ENCODE results near the gene NUP214. TPM values are rescaled to one million over a fixed set of nuclear protein-coding genes. Genes with fewer than 3 reads are reported as not detected.
"Not testable (repeated sequence)": the region's sequence is repeated elsewhere in the genome, so short reads cannot be mapped to it uniquely, and the experiment has no call there.

The NUP214 gene
- total RNA-seq, 2 experiments from 2014 or later, result 40.2 to 41.1 TPM

GRCh38 chr9:131266266-131267229 is 141.2 kb downstream of the NUP214 start:
- CTCF ChIA-PET, result interaction anchor here (1.0 to 2.3 kb wide), 5 partner anchors 10 to 86 kb away, joined by 3 to 12 read pairs (median 4); no protein-coding TSS in a partner anchor
- H3K4me1 Mint-ChIP-seq (ENCODE audit: low read depth), result peaks cover 77% of the 10 kb centered on the region
- intact Hi-C loops (cut with micrococcal nuclease), result loop anchor here (1.0 to 5.0 kb wide), 4 partner anchors 8 to 1866 kb away; partner anchors contain the start of gene SETX
- peak; percentile 80 for DNase-seq
- H3K27ac Mint-ChIP-seq, result peak overlapping the region; percentile 99
- no peaks in the 10 kb centered on the region for H3K27me3 Mint-ChIP-seq (ENCODE audit: low read depth)
- H3K36me3 Mint-ChIP-seq (ENCODE audit: low read depth), result peaks cover 24% of the 10 kb centered on the region
- peak overlapping the region; percentile 76 for H3K4me3 Mint-ChIP-seq
- H3K9me3 Mint-ChIP-seq, result no peaks in the 10 kb centered on the region

GRCh38 chr9:131270171-131271015 is 145.0 kb downstream of the NUP214 start:
- no peaks in the 10 kb centered on the region for H3K9me3 Mint-ChIP-seq
- peaks cover 56% of the 10 kb centered on the region for H3K4me1 Mint-ChIP-seq (ENCODE audit: low read depth)
- peak overlapping the region; percentile 96 for H3K4me3 Mint-ChIP-seq
- peaks cover 39% of the 10 kb centered on the region for H3K36me3 Mint-ChIP-seq (ENCODE audit: low read depth)
- no peaks in the 10 kb centered on the region for H3K27me3 Mint-ChIP-seq (ENCODE audit: low read depth)
- CTCF ChIA-PET, result interaction anchor here (0.7 to 2.3 kb wide), 7 partner anchors 14 to 104 kb away, joined by 3 to 12 read pairs (median 4); no protein-coding TSS in a partner anchor
- H3K27ac Mint-ChIP-seq, result peak overlapping the region; percentile 99
- intact Hi-C loops (cut with micrococcal nuclease), result loop anchor here (1.0 to 10.0 kb wide), 7 partner anchors 14 to 1436 kb away; partner anchors contain the start of genes C9orf78, NUP214 and USP20
- peak; percentile 81 for DNase-seq

GRCh38 chr9:131271016-131271273 is 145.6 kb downstream of the NUP214 start:
- H3K36me3 Mint-ChIP-seq (ENCODE audit: low read depth), result peaks cover 44% of the 10 kb centered on the region
- intact Hi-C loops (cut with micrococcal nuclease), result loop anchor here (2.0 to 10.0 kb wide), 6 partner anchors 126 to 1436 kb away; partner anchors contain the start of genes C9orf78, NUP214 and USP20
- H3K4me3 Mint-ChIP-seq, result peak overlapping the region; percentile 96
- not testable (repeated sequence) for H3K9me3 Mint-ChIP-seq; H3K27me3 Mint-ChIP-seq (ENCODE audit: low read depth); DNase-seq
- CTCF ChIA-PET, result interaction anchor here (0.7 to 2.3 kb wide), 5 partner anchors 15 to 104 kb away, joined by 4 to 12 read pairs (median 4); no protein-coding TSS in a partner anchor
- H3K4me1 Mint-ChIP-seq (ENCODE audit: low read depth), result peaks cover 50% of the 10 kb centered on the region
- H3K27ac Mint-ChIP-seq, result peak overlapping the region; percentile 99

- Mint-ChIP-seq H3K9me3 (no peaks in the 10 kb centered on the region), H3K36me3 (ENCODE audit: low read depth) (peaks cover 45% of the 10 kb centered on the region), H3K27ac (peak overlapping the region; percentile 99), H3K4me3 (peak overlapping the region; percentile 96), H3K27me3 (ENCODE audit: low read depth) (no peaks in the 10 kb centered on the region), H3K4me1 (ENCODE audit: low read depth) (peaks cover 45% of the 10 kb centered on the region)
- intact Hi-C loops (cut with micrococcal nuclease), result loop anchor here (2.0 to 10.0 kb wide), 6 partner anchors 126 to 1437 kb away; partner anchors contain the start of genes C9orf78, NUP214 and USP20
- peak; percentile 52 for DNase-seq
- CTCF ChIA-PET, result interaction anchor here (1.1 to 2.3 kb wide), 3 partner anchors 15 to 93 kb away, joined by 4 to 12 read pairs (median 10); no protein-coding TSS in a partner anchor
Observed at GRCh38 chr9:131271506-131271931, 146.1 kb downstream of the NUP214 start.

GRCh38 chr9:131272212-131272611 is 146.8 kb downstream of the NUP214 start:
- intact Hi-C loops (cut with micrococcal nuclease), result loop anchor here (5.0 to 10.0 kb wide), 5 partner anchors 125 to 1437 kb away; partner anchors contain the start of genes C9orf78 and USP20
- Mint-ChIP-seq H3K4me3 (peak overlapping the region; percentile 96), H3K36me3 (ENCODE audit: low read depth) (peaks cover 45% of the 10 kb centered on the region), H3K27me3 (ENCODE audit: low read depth) (no peaks in the 10 kb centered on the region), H3K4me1 (ENCODE audit: low read depth) (peaks cover 38% of the 10 kb centered on the region), H3K9me3 (no peaks in the 10 kb centered on the region), H3K27ac (peak overlapping the region; percentile 99)
- DNase-seq, result no peak
- CTCF ChIA-PET, result interaction anchor here (0.8 to 2.3 kb wide), 3 partner anchors 16 to 64 kb away, joined by 3 to 10 read pairs (median 4); no protein-coding TSS in a partner anchor

GRCh38 chr9:131273146-131273855 is 147.9 kb downstream of the NUP214 start:
- CTCF ChIA-PET, result interaction anchor here (1.0 to 2.3 kb wide), 3 partner anchors 9 to 59 kb away, joined by 3 to 10 read pairs (median 4); no protein-coding TSS in a partner anchor
- intact Hi-C loops (cut with micrococcal nuclease), result loop anchor here (5.0 to 10.0 kb wide), 5 partner anchors 124 to 1438 kb away; partner anchors contain the start of genes C9orf78 and USP20
- Mint-ChIP-seq H3K27me3 (ENCODE audit: low read depth) (no peaks in the 10 kb centered on the region), H3K9me3 (no peaks in the 10 kb centered on the region), H3K4me1 (ENCODE audit: low read depth) (peaks cover 34% of the 10 kb centered on the region), H3K36me3 (ENCODE audit: low read depth) (peaks cover 45% of the 10 kb centered on the region), H3K27ac (peak overlapping the region; percentile 99), H3K4me3 (peak overlapping the region; percentile 96)
- DNase-seq, result peak; percentile 43

GRCh38 chr9:131273856-131274673 is 148.7 kb downstream of the NUP214 start:
- H3K27me3 Mint-ChIP-seq (ENCODE audit: low read depth), result no peaks in the 10 kb centered on the region
- DNase-seq, result peak; percentile 57
- H3K27ac Mint-ChIP-seq, result peak overlapping the region; percentile 99
- H3K4me3 Mint-ChIP-seq, result peak overlapping the region; percentile 96
- peaks cover 38% of the 10 kb centered on the region for H3K4me1 Mint-ChIP-seq (ENCODE audit: low read depth)
- CTCF ChIA-PET, result interaction anchor here (0.6 to 1.7 kb wide), 10 partner anchors 10 to 94 kb away, joined by 3 to 8 read pairs (median 4); no protein-coding TSS in a partner anchor
- H3K9me3 Mint-ChIP-seq, result no peaks in the 10 kb centered on the region
- intact Hi-C loops (cut with micrococcal nuclease), result loop anchor here (1.0 to 10.0 kb wide), 7 partner anchors 8 to 1439 kb away; partner anchors contain the start of genes C9orf78 and USP20
- H3K36me3 Mint-ChIP-seq (ENCODE audit: low read depth), result peaks cover 45% of the 10 kb centered on the region

- H3K27me3 Mint-ChIP-seq (ENCODE audit: low read depth), result no peaks in the 10 kb centered on the region
- H3K9me3 Mint-ChIP-seq, result no peaks in the 10 kb centered on the region
- intact Hi-C loops (cut with micrococcal nuclease), result loop anchor here (1.0 to 10.0 kb wide), 11 partner anchors 9 to 1440 kb away; partner anchors contain the start of genes C9orf78, POMT1 and USP20
- peak; percentile 58 for DNase-seq
- CTCF ChIA-PET, result interaction anchor here (0.6 to 1.7 kb wide), 8 partner anchors 11 to 95 kb away, joined by 3 to 8 read pairs (median 4); no protein-coding TSS in a partner anchor
- peak overlapping the region; percentile 96 for H3K4me3 Mint-ChIP-seq
- H3K4me1 Mint-ChIP-seq (ENCODE audit: low read depth), result peaks cover 31% of the 10 kb centered on the region
- peaks cover 45% of the 10 kb centered on the region for H3K36me3 Mint-ChIP-seq (ENCODE audit: low read depth)
- H3K27ac Mint-ChIP-seq, result peak overlapping the region; percentile 99
Observed at GRCh38 chr9:131274674-131275331, 149.4 kb downstream of the NUP214 start.

- peaks cover 27% of the 10 kb centered on the region for H3K4me1 Mint-ChIP-seq (ENCODE audit: low read depth)
- peak overlapping the region; percentile 99 for H3K27ac Mint-ChIP-seq
Observed at GRCh38 chr9:131275332-131276093, 150.1 kb downstream of the NUP214 start.

More at GRCh38 chr9:131275332-131276093, 150.1 kb downstream of the NUP214 start:
- Mint-ChIP-seq H3K9me3 (no peaks in the 10 kb centered on the region), H3K4me3 (peak overlapping the region; percentile 96), H3K27me3 (ENCODE audit: low read depth) (no peaks in the 10 kb centered on the region), H3K36me3 (ENCODE audit: low read depth) (peaks cover 45% of the 10 kb centered on the region)
- peak; percentile 56 for DNase-seq
- intact Hi-C loops (cut with micrococcal nuclease), result loop anchor here (1.0 to 10.0 kb wide), 6 partner anchors 19 to 1441 kb away; partner anchors contain the start of genes C9orf78, POMT1 and USP20
- CTCF ChIA-PET, result interaction anchor here (0.9 to 1.7 kb wide), 5 partner anchors 12 to 96 kb away, joined by 3 to 8 read pairs (median 4); no protein-coding TSS in a partner anchor

All from activated naive CD4-positive, alpha-beta T cell treated with anti-CD3 and anti-CD28 coated beads for 36 hours (primary cell).